NCI-H1417 (cell line): Measurements from ENCODE around the gene GNG7.

Experiments
- DNase-seq, 3 experiments: peaks; one replicate each; lab custom pipeline; 2025; lab: John Stamatoyannopoulos, UW

GNG7 gene

DNA sequence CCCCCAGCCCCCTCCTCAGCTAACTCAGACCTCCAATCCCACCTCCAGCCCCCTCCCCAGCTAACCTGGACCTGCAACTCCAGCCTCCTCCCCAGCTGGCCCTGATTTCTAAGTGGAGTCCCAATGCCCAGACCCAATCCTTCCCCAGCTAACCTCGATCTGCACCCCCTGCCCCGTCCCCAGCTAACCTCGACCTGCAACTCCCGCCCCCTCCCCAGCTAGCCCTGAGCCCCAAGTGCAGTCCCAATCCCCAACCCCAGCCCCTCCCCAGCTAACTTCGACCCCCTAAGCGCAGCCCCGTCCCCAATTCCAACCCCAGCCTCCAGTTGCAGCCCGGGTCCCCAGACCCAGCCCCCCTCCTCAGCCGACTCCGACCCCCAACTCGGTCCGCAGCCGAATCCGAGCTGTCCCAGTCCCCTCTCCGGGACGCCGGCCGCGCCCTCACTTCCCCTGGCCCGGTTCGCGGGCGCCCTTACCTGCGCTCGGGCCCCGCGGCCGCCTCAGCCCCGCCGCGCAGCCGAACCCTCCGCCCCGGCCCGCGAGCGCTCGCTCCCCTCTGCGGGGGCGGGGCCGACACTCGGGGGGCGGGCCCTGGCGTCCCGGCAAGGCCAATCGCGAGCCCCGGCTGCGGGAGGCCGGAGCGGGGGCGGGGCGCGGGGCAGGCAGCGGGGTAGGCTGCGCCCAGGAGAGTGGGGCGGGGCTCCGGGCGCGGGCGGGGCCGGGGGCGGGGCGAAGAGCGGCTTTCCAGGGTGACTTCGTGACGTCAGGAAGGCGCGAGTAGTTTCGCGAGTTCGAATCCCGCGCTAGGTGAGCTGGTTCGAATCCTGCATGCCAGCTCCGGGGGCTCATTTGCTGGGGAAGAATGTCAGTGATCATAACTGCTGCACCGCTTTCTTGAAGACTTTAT lies at the start of gene GNG7:
Gene GNG7 (minus strand): TSS at position 525 of the 907 bp plus-strand sequence. CDS start 182,006 bp downstream, outside the sequence.
- peak; percentile 75 to 87 (median 77) for DNase-seq

DNA sequence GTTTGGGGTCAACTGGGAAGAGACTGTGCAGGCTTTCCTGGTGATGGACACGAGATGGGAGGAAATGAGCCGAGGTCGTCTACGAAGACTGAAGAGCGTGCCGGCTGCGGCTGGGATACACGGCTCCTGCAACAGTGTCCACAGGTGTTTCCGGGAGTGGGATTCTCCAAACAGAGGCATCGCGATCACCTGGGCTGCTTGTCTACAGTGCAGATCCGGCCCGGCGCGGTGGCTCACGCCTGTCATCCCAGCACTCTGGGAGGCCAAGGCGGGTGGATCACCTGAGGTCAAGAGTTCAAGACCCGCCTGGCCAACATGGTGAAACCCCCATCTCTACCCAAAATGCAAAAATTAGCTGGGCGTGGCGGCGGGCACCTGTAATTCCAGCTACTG lies 48.9 kb upstream of the GNG7 start:
- DNase-seq: no peak

GRCh38 chr19:2750808-2751437 lies 48.4 kb upstream of the GNG7 start:
- no peak for DNase-seq

DNA sequence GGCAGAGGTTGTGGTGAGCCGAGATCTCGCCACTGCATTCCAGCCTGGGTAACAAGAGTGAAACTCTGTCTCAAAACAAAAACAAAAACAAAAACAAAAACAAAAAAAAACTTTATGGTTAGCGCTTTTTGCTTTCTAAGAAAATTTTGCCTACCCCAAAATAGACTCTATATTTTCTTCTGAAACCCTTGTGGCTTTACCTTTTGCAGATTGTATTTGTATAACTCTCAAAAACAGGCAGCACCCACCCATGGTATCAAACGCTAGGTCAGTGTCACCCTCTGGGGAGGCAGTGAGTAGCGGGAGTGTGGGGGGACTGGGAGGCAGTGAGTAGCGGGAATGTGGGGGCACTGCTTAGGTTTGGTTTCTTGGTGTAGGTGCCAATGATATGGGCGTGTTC lies 44.9 kb upstream of the GNG7 start:
- DNase-seq: no peak

DNA sequence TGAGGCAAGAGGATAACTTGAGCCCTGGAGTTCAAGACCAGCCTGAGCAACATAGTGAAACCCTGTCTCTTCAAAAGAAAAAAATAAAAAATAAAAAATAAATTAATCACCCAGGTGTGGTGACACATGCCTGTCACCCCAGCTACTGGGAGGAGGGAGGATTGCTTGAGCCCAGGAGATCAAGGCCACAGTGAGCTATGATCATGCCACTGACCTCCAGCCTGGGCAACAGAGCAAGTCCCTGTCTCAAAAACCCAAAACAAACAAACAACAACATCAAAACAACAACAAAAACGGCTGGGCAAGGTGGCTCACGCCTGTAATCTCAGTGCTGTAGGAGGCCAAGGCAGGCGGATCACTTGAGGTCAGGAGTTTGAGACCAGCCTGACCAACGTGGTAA lies 41.6 kb upstream of the GNG7 start:
- no peak for DNase-seq

GRCh38 chr19:2743099-2743498 lies 40.6 kb upstream of the GNG7 start:
- DNase-seq: no peak

DNA sequence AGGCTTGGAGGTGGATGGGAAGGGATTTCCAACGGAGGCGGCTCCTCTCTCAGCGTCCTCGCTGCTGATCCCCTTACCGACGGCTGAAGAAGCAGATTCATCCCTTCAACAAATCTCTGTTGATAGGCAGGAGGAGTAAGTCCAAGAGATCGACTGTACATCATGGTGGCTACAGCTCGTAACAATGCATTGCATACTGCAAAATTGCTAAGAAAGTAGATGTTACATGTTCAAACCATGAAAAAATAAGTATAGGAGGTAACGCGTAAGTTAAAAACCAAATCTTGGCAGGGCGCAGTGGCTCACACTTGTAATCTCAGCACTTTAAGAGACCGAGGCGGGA lies 37.8 kb upstream of the GNG7 start:
- DNase-seq: no peak

GRCh38 chr19:2739602-2740313 lies 37.3 kb upstream of the GNG7 start, which contains the start of gene SLC39A3:
Gene SLC39A3, minus strand, starts transcription at chr19:2740017. Its CDS starts 2,760 bp downstream, at chr19:2737257.
- peak; percentile 98 to 99 (median 99) for DNase-seq

DNA sequence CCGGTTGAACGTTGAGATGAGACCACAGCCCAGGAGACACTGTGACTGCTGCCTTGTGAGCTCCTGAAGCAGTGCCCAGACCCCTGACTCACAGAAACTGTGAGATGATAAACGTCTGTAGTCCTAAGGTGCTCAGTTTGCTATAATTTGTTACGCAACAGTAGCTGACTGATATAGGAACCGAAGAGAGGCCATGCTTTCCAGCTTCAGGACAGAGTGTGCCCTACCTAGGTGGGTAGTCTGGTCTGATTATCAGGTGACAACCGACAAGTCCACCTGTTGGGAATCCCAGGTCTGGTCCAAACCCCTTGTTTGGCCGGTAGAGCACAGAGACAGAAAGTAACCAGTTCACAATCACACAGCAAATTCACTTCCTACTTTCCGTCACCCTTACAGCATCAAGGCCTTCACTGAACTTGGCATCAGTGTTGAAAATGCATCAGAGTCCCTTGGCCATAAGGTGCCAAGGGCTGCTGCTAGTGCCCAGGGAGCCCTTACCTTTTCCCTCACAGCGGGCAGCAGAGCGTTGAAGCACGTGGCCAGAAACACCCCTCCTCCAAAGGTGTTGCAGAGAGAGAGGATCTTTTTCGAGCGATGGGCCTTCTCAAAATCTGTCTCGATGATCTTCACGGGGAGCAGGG lies 34.2 kb upstream of the GNG7 start:
- DNase-seq: no peak

GRCh38 chr19:2735374-2735773 lies 32.9 kb upstream of the GNG7 start:
- DNase-seq: no peak

DNA sequence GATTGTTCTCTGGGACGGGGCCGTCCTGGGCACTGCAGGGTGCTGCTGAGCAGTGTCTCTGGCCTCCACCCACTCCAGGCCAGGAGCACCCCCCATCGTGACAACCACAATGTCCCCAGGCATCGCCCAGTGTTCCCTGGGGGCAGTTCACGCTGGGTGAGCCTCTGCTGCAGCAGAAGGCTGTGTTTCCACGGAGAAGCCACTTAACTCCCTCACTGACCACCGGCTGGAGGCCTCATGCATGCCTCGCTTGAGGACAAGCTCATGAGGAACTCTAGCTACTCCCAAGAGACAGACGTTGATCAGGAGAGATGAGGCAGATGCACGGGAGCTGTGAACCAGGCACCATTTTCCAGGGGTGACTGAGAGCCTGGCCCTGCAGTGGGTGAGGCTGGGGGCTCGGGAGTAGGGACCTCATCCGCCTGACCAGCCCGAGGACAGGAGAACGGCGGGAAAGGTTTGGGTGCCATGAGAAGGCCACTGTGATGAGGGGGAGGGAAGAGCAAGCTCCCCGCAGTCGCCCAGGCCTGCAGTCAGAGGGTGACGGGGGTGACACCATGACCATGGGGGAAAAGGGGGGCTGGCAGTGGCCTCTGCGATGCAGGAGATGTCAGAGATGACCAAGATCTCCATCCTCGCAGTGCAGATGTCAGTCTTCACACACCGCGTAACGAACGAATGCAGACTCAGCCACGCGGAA lies 32.2 kb upstream of the GNG7 start:
- no peak for DNase-seq

DNA sequence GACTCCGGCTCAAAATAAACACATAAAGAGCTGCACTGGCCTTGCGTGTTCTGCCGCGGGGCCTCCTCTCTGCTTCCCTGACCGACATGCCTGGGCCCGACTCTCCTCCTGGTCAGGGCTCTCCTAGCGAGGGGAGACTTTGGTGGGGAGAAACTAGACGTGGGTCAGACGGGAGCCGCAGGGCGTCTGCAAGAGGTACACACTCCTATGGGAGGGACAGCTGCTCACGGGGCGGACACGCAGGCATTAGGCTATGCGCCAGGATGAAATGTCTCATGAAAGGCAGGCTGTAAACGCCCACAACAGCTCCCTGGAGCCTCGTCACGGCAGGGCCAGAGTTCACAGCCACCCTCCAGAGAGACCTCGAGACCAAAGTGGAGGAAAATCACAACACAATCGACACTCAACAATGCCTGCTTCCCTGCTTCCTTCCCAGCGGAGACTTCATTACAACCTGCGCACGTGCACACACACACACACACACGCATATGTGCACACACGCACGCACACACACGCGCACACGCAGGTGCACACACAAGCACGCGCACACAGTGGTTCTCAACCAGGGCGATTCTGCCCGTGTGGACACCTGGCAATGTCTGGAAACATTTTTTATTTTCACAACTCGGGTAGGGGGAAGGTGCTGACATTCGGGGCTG lies 31.6 kb upstream of the GNG7 start:
- no peak for DNase-seq

- DNase-seq: no peak
Measured at GRCh38 chr19:2732883-2733282, 30.4 kb upstream of the GNG7 start.

DNA sequence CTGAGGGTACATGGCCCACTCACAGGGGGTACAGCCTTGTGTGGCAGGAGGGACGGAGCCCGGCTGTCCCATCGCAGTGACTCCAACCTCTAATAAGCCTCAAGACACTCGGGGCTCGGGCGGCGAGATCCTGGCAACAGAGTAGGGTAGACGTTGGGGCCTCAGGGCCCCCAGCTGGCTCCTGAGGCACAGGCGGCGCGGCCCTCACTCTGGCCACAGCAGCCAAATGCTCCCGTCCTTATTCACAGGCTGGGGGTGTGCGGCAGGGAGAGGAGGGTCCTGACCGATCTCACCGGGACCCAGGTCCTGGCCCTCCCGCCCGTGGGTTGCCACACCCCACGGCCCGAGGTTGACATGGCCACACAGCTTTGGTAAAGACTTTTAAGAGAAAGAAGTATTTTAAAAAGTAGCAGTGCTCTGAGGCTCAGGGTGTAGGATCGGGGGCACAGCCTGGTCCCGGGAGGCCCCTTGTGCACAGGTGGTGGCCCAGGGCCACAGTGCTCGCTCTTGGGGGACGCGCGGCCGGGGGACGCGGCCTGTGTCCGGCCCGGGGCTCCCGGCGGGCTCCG lies 29.7 kb upstream of the GNG7 start:
- DNase-seq: no peak

GRCh38 chr19:2731181-2731995 lies 28.9 kb upstream of the GNG7 start:
- DNase-seq: no peak

DNA sequence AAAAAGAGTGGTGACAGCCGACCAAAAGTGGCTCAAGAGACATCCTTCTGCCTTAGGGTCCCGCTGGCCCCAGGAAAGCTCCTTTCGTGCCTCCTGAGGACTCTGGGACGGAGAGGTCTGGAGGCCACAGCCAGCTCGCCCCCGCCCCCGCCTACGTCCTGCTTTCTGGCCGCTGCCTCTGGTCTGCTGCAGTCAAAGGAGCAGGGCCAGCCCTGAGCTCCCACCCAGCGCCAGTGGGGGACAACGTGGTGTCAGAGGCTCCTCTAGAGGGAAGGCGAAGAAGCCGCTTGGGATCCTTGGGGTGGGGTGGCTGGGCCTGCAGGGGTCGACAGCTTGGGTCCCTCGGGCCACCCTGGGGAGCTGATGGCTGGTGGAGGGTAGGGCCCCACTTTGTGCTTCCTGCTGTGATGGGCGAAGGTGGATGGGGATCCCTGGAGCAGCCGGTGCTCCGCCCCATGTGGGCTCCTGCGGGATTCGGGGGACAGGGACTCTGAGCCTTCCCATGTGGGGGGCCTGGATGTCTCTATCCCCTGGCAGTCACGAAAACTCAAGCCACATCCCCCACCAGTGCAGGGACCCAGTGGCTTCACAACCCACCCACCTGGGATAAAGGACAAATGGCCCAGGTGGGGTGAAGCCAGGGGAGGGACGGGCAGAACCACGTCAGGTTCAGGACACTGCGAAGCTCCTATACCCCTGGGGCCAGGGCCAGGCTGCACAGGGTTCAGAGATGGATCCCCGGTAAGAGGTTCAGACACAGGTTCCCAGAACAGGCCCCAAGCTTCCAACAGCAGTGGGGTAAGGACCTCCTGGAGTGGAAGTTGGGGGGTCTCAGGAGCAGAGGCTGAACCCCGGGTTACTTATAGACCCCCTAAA lies 27.7 kb upstream of the GNG7 start:
- DNase-seq: no peak

DNA sequence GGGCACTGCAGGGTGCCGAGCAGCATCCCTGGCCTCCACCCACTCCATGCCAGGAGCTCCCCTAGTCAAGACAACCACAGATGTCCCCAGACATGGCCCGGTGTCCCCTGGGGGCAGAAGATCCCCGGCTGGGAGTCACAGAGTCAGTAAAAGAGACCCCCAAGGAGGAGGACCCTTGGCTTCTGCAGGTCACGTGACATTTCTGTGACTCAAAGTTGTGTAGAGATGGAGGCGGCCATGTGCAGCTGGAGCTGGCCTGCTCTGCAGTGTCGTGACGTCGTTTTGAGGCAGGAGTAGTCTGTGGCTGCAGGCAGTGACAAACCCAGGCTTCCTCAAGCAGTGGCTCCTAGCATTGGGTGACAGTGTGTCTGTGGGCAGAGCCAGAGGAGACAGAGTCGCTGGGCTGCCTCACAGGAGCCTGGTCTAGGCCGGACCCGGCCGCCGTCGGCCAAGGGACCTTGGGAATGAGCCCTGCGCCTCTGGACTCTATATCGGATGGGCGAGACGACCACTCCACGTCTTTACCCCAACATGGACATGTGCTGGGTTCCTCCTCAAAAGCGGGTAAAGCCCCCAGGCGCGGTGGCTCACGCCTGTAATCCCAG lies 26.4 kb upstream of the GNG7 start:
- DNase-seq: no peak

DNA sequence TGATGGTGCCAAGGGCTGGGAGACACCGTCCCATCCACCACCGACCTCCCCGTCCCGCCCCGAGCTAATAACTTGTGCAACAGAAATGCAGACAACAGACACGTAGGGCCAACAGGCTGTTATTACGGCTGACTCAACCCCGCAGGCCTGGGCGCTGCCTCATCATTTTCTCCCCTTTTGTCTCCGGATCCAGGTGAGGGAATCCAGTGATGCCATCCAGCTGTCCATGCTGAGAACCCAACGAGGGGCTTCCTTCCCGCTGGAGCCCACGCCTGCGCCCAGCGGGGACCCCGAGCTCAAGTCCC lies 25.1 kb upstream of the GNG7 start:
- DNase-seq: peak in 1 of 3 experiments; percentile 25
